Measurements from ENCODE around the gene FLRT1.

DNA sequence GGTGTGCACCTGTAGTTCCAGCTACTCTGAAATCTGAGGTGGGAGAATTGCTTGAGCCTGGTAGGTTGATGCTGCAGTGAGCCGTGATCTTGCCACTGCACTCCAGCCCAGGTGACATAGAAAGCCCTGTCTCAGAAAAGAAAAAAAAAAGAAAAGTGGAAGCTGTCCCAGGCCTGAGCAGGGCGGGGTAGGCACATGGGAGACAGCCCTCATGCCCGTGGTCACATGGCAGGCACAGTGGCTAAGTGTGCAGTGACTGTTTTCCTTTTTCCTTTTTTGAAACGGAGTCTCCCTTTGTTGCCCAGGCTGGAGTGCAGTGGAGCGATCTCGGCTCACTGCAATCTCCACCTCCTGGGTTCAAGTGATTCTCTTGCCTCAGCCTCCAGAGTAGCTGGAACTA, 41.7 kb upstream of the FLRT1 start:
- no peak for TF ChIP-seq CTCF (IDR thresholded peaks at IDR 0.05)
- no peak for TF ChIP-seq EZH2 (IDR thresholded peaks at IDR 0.05)

All from neural progenitor cell (in vitro differentiated cells).